ENCODE results near the gene MDC1. TPM values are rescaled to one million over a fixed set of nuclear protein-coding genes. Genes with fewer than 3 reads are reported as not detected.
A peak's percentile ranks its signal among the peaks of the same experiment; 100 is the strongest.

MDC1 gene
- polyA plus RNA-seq, 12 donors, result 19.5 to 54.6 (median 26.0) TPM

DNA sequence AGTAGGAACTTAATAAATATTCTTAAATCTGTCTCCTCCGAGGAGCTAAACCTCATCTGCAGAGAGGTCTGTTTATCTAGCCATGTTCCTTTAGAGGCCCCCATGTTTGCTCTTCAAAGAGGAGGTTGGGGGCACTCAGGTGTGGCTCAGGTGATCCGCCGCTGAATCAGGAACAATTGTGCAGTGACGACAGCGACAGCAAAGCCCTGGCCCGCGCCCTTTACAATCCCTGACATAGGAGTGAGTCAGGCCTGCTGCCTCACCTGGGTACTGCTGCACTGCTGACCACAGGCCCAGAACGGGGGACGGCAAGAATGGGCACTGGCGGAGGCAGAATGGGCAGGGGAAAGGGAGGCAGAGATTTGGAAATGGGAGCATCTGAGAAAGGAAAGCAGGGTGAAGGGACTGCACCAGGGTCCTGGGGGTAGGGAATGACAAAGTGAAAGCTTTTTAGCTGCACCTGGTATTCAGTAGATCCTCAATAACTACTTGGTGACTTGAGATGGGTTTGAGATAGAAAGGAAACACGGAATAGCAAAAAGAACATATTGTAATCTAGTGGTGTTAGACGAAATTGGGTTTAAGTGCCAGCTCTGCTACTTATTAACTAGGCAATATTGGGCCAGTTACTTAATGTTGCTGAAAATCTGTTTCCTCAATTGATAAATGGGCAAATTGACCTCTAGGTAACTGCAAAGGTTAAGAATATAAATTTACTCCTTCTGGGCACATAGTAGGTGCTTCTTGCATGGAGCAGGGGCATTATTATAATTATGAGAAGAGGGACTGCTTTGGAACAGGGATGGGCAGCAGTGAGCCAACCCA lies 32.7 kb upstream of the MDC1 start:
- DNase-seq, result no peak

DNA sequence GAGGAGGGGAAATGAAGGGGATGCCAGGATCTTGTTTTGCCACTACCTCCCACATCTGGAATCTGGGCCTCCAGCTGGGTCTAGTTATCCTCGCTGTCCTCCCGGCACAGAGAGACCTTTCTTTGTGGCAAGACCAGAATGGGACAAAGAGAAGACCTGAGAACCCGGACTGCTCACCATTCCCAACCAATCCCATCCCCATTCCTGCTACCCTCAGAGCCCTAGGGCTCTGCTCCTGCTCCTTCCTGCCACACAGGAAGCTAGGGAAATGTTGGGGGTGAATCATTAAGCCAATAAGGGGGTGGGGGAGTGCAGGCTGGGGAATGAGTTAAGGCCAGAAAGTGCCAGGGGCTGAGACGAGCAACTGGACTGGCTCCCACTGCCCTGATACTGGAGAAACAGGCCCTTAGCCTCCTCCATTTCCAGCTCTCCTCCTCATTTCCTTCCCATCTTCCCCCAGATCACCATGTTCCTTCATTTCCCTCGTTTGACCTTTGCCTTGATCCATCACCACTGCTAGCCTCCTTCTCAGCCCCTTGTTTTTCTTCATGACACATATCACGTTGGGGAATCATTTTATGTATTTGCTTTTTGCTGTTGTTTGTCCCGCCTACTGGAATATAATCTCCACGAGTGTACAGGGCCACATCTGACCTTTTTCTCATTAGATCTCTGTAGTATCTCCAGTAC lies 31.9 kb upstream of the MDC1 start:
- DNase-seq, result no peak

DNA sequence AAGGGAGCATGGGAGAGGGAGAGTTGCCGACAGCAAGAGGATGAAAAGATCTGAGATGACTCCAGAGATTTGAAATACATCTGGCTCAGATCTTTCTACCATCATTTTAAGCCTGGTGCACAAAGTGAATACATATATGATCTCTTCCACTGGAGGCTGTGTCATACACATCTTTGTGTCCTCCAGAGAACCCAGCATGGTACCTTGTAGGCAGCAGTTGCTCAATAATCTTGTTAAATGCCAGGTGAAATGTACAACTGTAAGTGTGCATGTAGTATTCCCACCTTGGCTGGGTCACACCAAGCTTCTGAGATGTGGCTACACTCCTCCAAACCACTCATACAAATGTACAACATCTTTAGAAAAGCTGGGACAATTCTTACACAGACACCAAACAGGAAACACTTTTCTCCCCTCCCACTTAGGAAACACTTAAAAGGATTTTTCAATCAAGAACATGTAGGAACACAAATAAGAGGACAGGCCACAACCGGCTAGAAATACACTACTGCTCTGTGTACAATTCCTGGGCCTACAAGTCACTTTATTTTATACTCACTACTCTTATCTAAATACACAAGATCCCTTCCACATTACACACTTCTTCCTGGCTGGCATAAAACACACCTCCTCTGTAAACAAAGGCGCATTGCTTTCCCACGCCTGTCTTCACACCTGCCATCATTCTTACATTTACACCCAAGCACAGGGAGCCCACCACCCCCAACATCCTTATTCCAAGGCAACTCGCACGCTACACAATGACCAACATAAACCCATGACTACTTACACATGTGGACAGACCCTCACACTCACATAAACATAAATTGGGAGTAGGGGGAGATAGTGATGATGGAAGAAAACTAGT lies 31.1 kb upstream of the MDC1 start:
- no peak for DNase-seq

DNA sequence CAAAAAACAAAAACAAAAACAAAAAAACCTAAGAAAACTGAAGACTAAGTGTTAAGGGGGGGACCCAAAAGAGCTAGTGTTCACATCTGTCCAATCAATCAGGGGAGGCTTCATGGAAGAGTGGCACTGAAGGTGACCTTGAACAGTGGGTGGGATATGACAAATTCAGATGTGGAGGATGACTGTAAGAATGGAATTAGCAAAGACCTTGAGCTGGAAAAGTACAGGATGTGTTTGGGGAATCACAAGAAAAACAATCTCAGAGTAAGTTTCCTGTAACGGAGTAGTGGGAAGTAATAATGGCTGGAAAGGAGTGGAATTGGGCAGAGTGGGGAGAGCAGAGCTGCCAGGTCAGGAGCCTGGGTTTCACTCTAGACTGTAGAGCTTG lies 30.2 kb upstream of the MDC1 start:
- no peak for DNase-seq

- peak; percentile 77 for DNase-seq
These were observed 27.1 kb upstream of the MDC1 start, which contains the start of gene IER3 for GRCh38 chr6:30744054-30744805. IER3 (minus strand) TSS chr6:30744547; CDS start chr6:30744518, 29 bp downstream.

DNA sequence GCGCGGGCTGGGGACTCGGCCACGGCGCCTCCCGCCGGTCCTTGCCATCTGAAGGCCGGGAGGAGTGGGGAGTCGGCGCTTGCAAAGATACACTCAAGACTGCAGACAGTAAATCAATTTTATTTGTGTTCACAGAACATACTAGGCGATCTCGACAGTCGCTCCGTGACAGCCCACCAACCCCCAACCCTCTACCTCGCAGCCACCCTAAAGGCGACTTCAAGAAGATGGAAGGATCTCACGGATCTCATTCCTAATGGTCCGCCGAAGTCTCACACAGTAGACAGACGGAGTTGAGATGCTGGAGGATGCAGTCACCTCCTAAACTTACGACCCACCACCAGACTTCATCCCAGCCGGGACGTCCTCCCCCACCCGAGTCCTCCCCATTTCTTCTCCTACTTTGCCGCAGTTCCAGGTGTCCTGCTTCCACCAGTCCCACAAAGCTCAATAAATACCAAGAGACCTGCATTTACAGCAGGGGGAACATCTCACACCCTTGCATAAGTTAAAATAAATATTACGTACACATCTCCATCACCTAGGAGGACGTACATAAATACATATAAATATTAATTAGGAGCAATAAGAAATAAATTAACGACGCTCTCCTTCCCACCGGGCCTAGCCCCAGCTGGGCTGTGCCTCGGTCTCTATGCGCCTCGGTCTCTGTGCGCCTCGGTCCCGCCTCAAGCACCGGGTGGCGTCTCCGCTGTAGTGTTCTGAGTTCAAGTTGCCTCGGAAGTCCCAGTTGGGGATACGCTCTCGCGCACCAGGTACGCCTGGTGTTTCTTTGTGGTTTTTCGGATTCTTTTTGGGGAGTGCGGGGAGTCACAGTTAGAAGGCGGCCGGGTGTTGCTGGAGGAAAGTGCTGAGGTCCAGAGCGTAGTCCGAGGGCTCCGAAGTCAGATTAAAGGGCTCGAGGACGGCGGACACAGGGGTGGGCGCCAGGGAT lies 26.3 kb upstream of the MDC1 start:
- DNase-seq, result peak; percentile 42

DNA sequence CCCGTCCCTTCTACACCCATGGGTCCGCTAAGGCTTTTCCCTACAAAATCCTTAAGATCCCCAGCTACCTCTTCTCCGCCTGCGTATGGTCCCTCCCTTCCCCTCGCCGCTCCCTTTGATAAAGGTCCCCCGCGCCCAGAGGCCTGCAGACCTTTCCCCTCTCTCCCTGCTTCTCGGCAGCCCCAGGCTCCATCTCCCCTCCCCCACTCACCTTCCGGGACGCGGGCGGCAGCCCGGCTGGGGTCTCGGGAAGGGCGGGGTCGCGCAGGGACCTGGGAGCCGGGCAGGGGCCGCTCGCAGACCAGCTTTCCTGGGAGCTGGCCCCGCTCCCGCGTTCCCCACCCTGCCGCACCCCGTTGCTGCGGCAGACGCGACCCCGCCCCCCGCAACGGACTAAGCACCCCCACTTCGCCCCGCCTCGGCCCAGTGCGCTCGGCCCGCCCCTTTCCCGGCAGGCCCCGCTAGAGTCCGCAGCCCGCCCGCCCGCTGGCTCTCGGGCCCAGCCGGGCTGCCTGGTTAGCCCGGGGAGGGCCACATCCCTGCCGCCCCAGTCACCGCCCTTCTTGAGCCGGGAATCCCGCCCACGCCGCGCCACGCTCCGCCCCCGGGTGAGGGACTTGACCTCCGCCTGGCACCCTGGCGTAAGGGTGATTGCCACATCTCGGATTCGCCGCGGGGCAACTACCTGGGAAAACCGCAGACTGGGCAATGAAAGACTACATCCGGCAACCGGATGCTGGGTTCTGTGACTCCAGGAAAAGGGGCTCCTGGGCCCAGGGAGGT lies 25.4 kb upstream of the MDC1 start, which contains the start of gene FLOT1:
Gene FLOT1 (minus strand): TSS at position 372 of the 783 bp plus-strand sequence. CDS start 498 bp downstream, outside the sequence.
- DNase-seq, result peak; percentile 87

GRCh38 chr6:30741789-30742315 lies 24.8 kb upstream of the MDC1 start:
- peak; percentile 66 for DNase-seq

- no peak for DNase-seq
These were observed 24.1 kb upstream of the MDC1 start for GRCh38 chr6:30741063-30741779.

DNA sequence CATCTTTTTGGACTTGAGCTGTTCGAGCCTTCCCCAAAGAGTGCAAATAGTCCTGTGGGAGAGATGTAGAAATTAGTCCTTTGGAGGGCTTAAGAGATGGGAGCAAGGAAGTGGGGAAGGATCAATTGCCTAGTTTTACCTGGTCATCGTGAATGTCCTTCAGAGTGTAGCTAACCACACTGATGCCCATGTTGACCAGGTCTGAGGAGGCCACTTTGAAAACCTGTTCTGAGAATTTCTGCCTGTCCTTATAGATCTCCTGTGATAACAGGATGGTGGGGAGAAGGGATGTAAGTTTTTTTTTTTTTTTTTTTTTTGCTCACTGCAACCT lies 23.4 kb upstream of the MDC1 start:
- no peak for DNase-seq

DNA sequence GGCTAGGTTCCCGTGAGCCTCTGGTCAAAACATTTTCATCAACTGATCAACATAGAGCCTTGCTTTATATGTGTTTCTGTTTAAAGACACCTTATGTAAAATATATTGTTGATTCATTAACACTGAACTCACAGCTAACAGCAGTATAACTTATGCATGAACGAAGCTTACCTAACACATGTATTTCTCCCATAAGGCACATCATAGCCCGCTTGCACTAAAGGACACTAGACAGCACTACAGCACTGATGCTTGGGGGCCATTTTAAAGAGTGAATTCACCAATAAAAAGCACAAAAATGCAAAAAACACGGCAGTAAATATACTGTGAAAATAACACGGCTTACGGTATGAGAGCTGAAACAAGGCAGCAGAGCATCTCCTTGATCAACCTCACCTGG lies 21.5 kb upstream of the MDC1 start:
- no peak for DNase-seq

DNA sequence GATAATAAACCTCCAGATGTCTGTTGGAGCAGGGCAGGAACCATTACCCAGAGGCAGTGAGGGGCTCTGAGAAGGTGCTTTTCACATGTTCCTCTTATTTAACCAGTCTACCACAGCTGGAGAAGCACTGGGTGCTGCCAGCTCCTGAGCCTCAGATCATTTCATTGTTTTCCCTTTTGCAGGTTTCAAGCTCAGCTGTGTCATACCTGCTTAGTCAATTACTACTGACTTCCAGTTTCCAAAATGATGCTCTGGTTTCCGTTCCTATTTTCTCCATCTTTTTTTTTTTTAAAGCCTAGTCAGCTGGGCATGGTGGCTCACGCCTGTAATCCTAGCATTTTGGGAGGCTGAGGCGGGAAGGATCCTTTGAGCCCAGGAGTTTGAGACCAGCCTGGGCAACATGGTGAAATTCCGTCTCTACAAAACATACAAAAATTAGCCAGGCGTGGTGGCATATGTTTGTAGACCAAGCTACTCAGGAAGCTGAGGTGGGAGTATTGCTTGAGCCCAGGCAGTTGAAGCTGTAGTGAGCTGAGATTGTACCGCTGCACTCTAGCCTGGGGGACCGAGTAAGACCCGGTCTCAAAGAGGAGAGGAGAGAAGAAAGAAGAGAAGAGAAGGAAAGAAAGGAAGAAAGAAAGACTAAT lies 18.7 kb upstream of the MDC1 start:
- no peak for DNase-seq

- DNase-seq, result no peak
These were observed 15.3 kb upstream of the MDC1 start for GRCh38 chr6:30732237-30732943.

DNA sequence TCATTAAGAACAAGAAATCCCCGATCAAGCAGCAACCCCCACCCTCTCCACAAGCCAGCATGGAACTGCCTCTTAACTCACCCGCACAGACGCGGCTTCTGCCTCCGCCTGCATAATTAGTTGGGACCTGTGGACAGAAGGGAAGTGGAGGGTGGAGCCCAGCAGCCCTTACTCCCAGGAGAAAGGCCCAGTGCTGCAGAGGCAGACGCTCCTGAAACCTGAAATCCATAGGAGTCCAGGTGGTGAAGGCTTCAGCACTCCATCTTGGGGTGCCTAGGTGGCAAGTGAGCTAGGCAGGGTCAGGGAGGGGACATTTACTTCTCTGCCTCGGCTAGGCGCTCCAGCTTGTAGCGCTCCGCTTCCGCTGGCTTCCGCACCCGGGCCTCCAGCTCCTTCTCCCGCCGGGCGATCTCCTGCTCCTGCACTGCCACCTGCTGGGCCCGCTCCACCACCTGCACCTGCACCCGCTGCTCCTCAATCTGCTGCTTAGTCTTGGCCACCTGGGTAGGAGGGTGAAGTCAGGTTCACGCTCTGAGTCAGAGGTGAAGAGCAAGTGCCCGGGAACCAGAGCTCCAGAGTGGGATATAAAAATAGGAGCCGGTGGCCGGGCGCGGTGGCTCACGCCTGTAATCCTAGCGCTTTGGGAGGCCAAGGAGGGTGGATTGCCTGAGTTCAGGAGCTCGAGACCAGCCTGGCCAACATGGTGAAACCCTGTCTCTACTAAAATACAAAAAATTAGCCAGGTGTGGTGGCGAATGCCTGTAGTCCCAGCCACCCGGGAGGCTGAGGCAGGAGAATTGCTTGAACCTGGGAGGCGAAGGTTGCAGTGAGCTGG lies 13.7 kb upstream of the MDC1 start:
- peak; percentile 47 for DNase-seq

DNA sequence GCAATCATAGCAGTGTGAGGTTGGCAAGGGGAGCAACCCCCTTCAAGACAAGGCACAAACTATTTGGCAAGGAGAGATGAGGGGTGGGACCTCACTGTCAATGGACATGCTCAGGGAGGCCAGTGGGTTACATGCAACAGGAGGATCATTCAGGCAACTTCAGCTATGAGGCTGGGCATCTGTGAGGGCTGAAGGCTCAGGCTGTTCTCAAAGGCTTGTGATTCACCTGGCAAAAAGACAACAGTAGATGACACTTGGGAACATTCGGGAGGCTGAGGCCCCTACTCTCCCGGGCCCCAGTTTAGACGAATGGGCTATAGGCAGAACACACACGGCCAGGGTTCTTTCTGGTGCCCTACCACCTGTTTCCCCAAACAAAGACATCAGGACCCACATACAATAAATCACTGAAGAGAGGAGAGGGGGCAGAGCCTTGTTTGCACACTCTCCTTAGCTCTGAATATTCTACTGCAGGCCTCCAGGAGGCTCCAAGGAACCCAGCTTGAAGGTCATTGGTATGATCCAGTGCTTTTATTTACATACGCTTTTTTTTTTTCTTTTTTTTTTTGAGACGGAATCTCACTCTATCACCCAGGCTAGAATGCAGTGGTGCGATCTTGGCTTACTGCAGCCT lies 11.0 kb upstream of the MDC1 start:
- DNase-seq, result no peak
